Lower leg skin (tissue), 3 donors: Measurements from ENCODE around the gene PLCG2.

ENCODE experiments used
- POLR2A ChIP-seq, 2 donors: fragments of 450-650 bp; IDR thresholded peaks; one replicate each; pipeline ENCODE4 v1.6.1; 2016 to 2017; ENCODE audit warnings: antibody characterized with exemption in 2 of 2, mild to moderate bottlenecking in 1 of 2, moderate library complexity in 1 of 2
- TF ChIP-seq, protein P1 (sequence below), 3 donors: fragments of 450-650 bp; IDR thresholded peaks; one replicate each; pipeline ENCODE4 v1.5.1; 2016; ENCODE audit warnings: antibody characterized with exemption in 3 of 3, mild to moderate bottlenecking in 3 of 3, moderate library complexity in 2 of 3

DNA sequence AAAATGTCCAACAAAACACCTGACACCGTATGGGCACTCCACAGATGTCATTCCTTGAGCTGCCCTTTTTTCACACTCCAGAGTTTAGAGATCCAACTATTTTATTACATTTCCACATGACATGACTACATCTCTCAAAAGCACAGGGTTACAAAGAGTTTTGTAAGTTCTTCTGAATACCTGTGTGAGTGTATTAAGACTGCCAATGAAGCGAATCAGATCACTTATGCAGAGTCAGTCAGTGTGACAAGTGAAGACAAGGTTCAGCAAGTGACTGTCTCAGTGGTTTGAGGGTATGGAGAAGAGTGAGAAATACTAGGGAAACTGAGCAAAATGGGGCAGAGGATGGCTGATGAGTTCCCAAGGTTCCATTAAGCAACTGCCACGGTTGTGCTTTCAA is 223.7 kb downstream of the PLCG2 start:
- TF ChIP-seq, protein P1, sequence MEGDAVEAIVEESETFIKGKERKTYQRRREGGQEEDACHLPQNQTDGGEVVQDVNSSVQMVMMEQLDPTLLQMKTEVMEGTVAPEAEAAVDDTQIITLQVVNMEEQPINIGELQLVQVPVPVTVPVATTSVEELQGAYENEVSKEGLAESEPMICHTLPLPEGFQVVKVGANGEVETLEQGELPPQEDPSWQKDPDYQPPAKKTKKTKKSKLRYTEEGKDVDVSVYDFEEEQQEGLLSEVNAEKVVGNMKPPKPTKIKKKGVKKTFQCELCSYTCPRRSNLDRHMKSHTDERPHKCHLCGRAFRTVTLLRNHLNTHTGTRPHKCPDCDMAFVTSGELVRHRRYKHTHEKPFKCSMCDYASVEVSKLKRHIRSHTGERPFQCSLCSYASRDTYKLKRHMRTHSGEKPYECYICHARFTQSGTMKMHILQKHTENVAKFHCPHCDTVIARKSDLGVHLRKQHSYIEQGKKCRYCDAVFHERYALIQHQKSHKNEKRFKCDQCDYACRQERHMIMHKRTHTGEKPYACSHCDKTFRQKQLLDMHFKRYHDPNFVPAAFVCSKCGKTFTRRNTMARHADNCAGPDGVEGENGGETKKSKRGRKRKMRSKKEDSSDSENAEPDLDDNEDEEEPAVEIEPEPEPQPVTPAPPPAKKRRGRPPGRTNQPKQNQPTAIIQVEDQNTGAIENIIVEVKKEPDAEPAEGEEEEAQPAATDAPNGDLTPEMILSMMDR (IDR thresholded peaks at IDR 0.05), result no peak
- TF ChIP-seq POLR2A (IDR thresholded peaks at IDR 0.05), result no peak
